Fibroblast of lung (primary cell): ENCODE results near the gene TTC13. TPM values are rescaled to one million over a fixed set of nuclear protein-coding genes. Genes with fewer than 3 reads are reported as not detected.
"Not testable (repeated sequence)": the region's sequence is repeated elsewhere in the genome, so short reads cannot be mapped to it uniquely, and the experiment has no call there.

Experiments used
- DNase-seq, 2 donors: peaks; one replicate each; pipeline versions ENCODE4 v3.0.0 to v3.0.0-alpha.2; 2010; ENCODE audit warnings: low read depth in 2 of 2
- H2AFZ ChIP-seq: 2 replicates; pipeline ENCODE4 v1.5.1; 2012; ENCODE audit warnings: low read length, control low read depth, inconsistent platforms
- H3K27ac ChIP-seq: 2 replicates; pipeline ENCODE4 v1.5.1; 2011; ENCODE audit warnings: low read length, control low read depth; ENCODE audit not compliant: insufficient read depth
- H3K27me3 ChIP-seq: 2 replicates; pipeline ENCODE4 v1.5.1; 2011; ENCODE audit warnings: mild to moderate bottlenecking, low read length; ENCODE audit not compliant: control insufficient read depth, insufficient read depth
- H3K36me3 ChIP-seq: 2 replicates; pipeline ENCODE4 v1.5.1; 2011; ENCODE audit warnings: low read length; ENCODE audit not compliant: control insufficient read depth, insufficient read depth
- H3K4me1 ChIP-seq: 2 replicates; pipeline ENCODE4 v1.5.1; 2011; ENCODE audit warnings: low read length; ENCODE audit not compliant: control insufficient read depth, insufficient read depth; ENCODE audit errors: extremely low read depth
- H3K4me2 ChIP-seq: 2 replicates; pipeline ENCODE4 v1.5.1; 2011; ENCODE audit warnings: low read length, control low read depth; ENCODE audit not compliant: insufficient read depth; ENCODE audit errors: extremely low read depth
- H3K4me3 ChIP-seq, 4 experiments: fragments of 200-600 bp in 1 of 4; sonication (generic) in 1 of 4; replicated peaks in 1 of 4; 2 replicates each; pipeline ENCODE4 v1.5.1; 2011 to 2016; ENCODE audit warnings: low read length in 4 of 4, low read depth in 3 of 4, mild to moderate bottlenecking in 3 of 4, control low read depth in 2 of 4, inconsistent platforms in 1 of 4, mixed read lengths in 1 of 4; ENCODE audit not compliant: insufficient read depth in 1 of 4; ENCODE audit errors: control extremely low read depth in 1 of 4
- H3K79me2 ChIP-seq: 2 replicates; pipeline ENCODE4 v1.5.1; 2012; ENCODE audit warnings: mild to moderate bottlenecking, low read length, inconsistent platforms; ENCODE audit not compliant: control insufficient read depth, insufficient read depth
- H3K9ac ChIP-seq: 2 replicates; pipeline ENCODE4 v1.5.1; 2011; ENCODE audit warnings: mild to moderate bottlenecking, low read length, control low read depth; ENCODE audit not compliant: insufficient read depth
- H3K9me3 ChIP-seq: 2 replicates; pipeline ENCODE4 v1.5.1; 2012; ENCODE audit warnings: low read depth, low read length; ENCODE audit not compliant: control insufficient read depth, insufficient read depth
- H4K20me1 ChIP-seq: 2 replicates; pipeline ENCODE4 v1.5.1; 2011; ENCODE audit warnings: low read length; ENCODE audit not compliant: control insufficient read depth, insufficient read depth; ENCODE audit errors: extremely low read depth
- CTCF ChIP-seq, 2 donors: IDR thresholded peaks in 1 of 2; conservative IDR thresholded peaks in 1 of 2; 1 replicate in 1 of 2; 2 replicates in 1 of 2; pipeline ENCODE4 v1.5.1; 2011 to 2012; ENCODE audit warnings: low read length in 2 of 2, control low read depth in 1 of 2, inconsistent platforms in 1 of 2, low read depth in 1 of 2, mild to moderate bottlenecking in 1 of 2
- EZH2 ChIP-seq: IDR thresholded peaks from 2 replicates; pipeline ENCODE4 v1.5.1; 2012; ENCODE audit warnings: low read length, control low read depth, mild to moderate bottlenecking; ENCODE audit errors: missing control alignments
- polyA plus RNA-seq, 2 donors: library from polyadenylated mRNA; depleted of rRNA in 1 of 2; stranded (reverse) in 1 of 2; unstranded in 1 of 2; fragments of >200 nt; gene quantifications; 2 replicates each; pipeline ENCODE4 v1.2.1, GENCODE V29; 2011 to 2012; ENCODE audit warnings: missing spikeins in 1 of 2
- total RNA-seq: library from RNA; depleted of rRNA; stranded (reverse); fragments of >200 nt; gene quantifications from 2 replicates; pipeline ENCODE4 v1.2.1, GENCODE V29; 2014

TTC13 gene
- total and polyA plus RNA-seq, 2 donors (not counting 1 experiment from before 2014, with no cell fraction given) = 8.0 to 16.2 TPM

GRCh38 chr1:231027136-231027925, 48.7 kb upstream of the TTC13 start:
- TF ChIP-seq CTCF (conservative IDR thresholded peaks at IDR 0.05 in 1 of 2, IDR thresholded peaks at IDR 0.05 in 1 of 2; ENCODE audit: low read depth in 1 of 2, low read length in 2 of 2) (no peak), EZH2 (no peak)
- no peak overlapping the region for H3K4me3 ChIP-seq
- H3K4me2 ChIP-seq = no peak overlapping the region
- DNase-seq = no peak
- H3K79me2 ChIP-seq = no peaks in the 10 kb centered on the region
- H3K36me3 ChIP-seq = no peaks in the 10 kb centered on the region
- no peak overlapping the region for H3K27ac ChIP-seq
- no peaks in the 10 kb centered on the region for H3K27me3 ChIP-seq
- no peaks in the 10 kb centered on the region for H3K4me1 ChIP-seq
- H3K9ac ChIP-seq = no peak overlapping the region
- no peaks in the 10 kb centered on the region for H3K9me3 ChIP-seq
- no peaks in the 10 kb centered on the region for H4K20me1 ChIP-seq
- H2AFZ ChIP-seq = no peak overlapping the region

- no peak for DNase-seq
- H4K20me1 ChIP-seq = no peaks in the 10 kb centered on the region
- no peak for TF ChIP-seq EZH2
- TF ChIP-seq CTCF (conservative IDR thresholded peaks at IDR 0.05 in 1 of 2, IDR thresholded peaks at IDR 0.05 in 1 of 2; ENCODE audit: low read depth in 1 of 2, low read length in 2 of 2) = no peak
Observed at GRCh38 chr1:231026576-231026975, 47.9 kb upstream of the TTC13 start.

GRCh38 chr1:231023150-231023549, 44.5 kb upstream of the TTC13 start:
- no peaks in the 10 kb centered on the region for H3K9me3 ChIP-seq
- no peak overlapping the region for H3K4me3 ChIP-seq
- no peak overlapping the region for H3K4me2 ChIP-seq
- no peaks in the 10 kb centered on the region for H3K27me3 ChIP-seq
- no peaks in the 10 kb centered on the region for H3K4me1 ChIP-seq
- H2AFZ ChIP-seq = no peak overlapping the region
- DNase-seq = no peak
- no peak overlapping the region for H3K9ac ChIP-seq
- TF ChIP-seq EZH2 (no peak), CTCF (conservative IDR thresholded peaks at IDR 0.05 in 1 of 2, IDR thresholded peaks at IDR 0.05 in 1 of 2; ENCODE audit: low read depth in 1 of 2, low read length in 2 of 2) (no peak)
- H4K20me1 ChIP-seq = no peaks in the 10 kb centered on the region
- no peaks in the 10 kb centered on the region for H3K36me3 ChIP-seq
- H3K27ac ChIP-seq = no peak overlapping the region
- H3K79me2 ChIP-seq = no peaks in the 10 kb centered on the region

More at GRCh38 chr1:231026576-231026975, 47.9 kb upstream of the TTC13 start:
- Histone ChIP-seq H3K79me2 (no peaks in the 10 kb centered on the region), H3K27ac (no peak overlapping the region), H2AFZ (no peak overlapping the region), H3K4me3 (no peak overlapping the region), H3K36me3 (no peaks in the 10 kb centered on the region), H3K4me2 (no peak overlapping the region), H3K9me3 (no peaks in the 10 kb centered on the region), H3K27me3 (no peaks in the 10 kb centered on the region), H3K4me1 (no peaks in the 10 kb centered on the region), H3K9ac (no peak overlapping the region)

DNA sequence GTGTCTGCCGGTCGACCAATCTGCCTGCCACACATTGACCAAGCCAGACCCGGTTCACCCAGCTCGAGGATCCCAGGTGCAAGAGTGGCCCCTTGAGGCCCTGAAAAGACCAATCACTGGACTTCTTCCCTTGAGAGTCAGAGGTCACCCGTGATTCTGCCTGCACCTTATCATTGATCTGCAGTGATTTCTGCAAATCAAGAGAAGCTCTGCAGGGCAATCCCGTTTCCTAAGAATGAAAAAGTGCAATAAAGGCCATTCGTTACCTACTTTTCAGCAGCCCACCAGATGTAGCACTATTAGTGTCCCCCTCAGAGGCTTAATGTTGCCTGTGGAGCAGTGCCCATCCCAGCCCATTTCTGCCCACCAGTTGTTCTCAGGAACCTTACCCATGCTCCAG, 43.9 kb upstream of the TTC13 start:
- H3K9me3 ChIP-seq, H3K4me2 ChIP-seq, DNase-seq, H3K4me3 ChIP-seq, H2AFZ ChIP-seq, H3K27ac ChIP-seq, H3K4me1 ChIP-seq, H3K9ac ChIP-seq, H3K36me3 ChIP-seq, H3K27me3 ChIP-seq, H4K20me1 ChIP-seq, H3K79me2 ChIP-seq: not testable (repeated sequence)
